ENCODE results near the gene MFSD11.

DNA sequence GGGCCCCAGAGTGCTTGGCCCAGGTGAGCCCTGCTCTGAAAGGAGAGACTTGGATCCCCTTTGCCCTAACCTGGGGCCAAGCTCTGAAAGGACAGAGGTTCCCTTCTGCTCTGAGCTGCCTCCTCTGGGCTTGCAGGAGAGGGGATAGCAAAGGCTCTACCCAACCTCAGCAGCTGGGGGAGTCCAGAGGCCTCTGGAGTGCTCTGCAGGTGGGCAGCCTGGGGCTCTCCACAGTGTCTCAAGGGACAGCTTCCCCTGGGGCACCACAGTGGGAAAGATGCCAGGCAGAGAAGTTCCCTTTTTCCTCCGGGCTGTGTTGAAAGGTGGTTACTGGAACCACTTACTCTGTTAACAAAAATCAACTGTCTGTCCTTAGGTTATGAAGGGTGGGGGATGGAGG lies 82.1 kb downstream of the MFSD11 start:
- TF ChIP-seq CEBPB (IDR thresholded peaks at IDR 0.05) (no peak), CTCF (IDR thresholded peaks at IDR 0.05) (no peak), HMGXB4 (CRISPR knock-in tag; IDR thresholded peaks at IDR 0.05; ENCODE audit: borderline replicate concordance) (no peak), BHLHE40 (IDR thresholded peaks at IDR 0.05; ENCODE audit: low read depth, low read length) (no peak), POLR2A (IDR thresholded peaks at IDR 0.05; ENCODE audit: low read length) (no peak), PHF8 (IDR thresholded peaks at IDR 0.05; ENCODE audit: borderline replicate concordance, low read depth) (no peak), RAD21 (conservative IDR thresholded peaks at IDR 0.05 in 1 of 2, IDR thresholded peaks at IDR 0.05 in 1 of 2) (no peak)
- TF ChIP-seq, protein P1, sequence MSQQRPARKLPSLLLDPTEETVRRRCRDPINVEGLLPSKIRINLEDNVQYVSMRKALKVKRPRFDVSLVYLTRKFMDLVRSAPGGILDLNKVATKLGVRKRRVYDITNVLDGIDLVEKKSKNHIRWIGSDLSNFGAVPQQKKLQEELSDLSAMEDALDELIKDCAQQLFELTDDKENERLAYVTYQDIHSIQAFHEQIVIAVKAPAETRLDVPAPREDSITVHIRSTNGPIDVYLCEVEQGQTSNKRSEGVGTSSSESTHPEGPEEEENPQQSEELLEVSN (IDR thresholded peaks at IDR 0.05; ENCODE audit: borderline replicate concordance, low read depth) = no peak
